GM23338 (cell line): ENCODE measurements around the gene KLHL4. TPM values are rescaled to one million over a fixed set of nuclear protein-coding genes. Genes with fewer than 3 reads are reported as not detected.
A peak's percentile ranks its signal among the peaks of the same experiment; 100 is the strongest.

Source experiments
- ATAC-seq: fragments of 200-7000 bp; cut with Tn5 transposase; 3 replicates; pipeline ENCODE4 v1.9.1; 2020
- DNase-seq: peaks from one replicate; pipeline ENCODE4 v3.0.0-alpha.2; 2015; ENCODE audit warnings: low spot score
- H2AFZ ChIP-seq: fragments of 200-600 bp; sonication (generic); 2 replicates; pipeline ENCODE4 v1.8.0; 2016; ENCODE audit warnings: antibody characterized with exemption, mild to moderate bottlenecking, moderate library complexity
- H3F3A ChIP-seq: fragments of 200-600 bp; sonication (generic); replicated peaks from 2 replicates; pipeline ENCODE4 v1.8.0; 2017; ENCODE audit warnings: antibody characterized with exemption, mixed run types, low read depth
- H3K27ac ChIP-seq: fragments of 200-600 bp; sonication (generic); 2 replicates; pipeline ENCODE4 v1.6.1; 2016; ENCODE audit warnings: low read depth
- H3K27me3 ChIP-seq: fragments of 200-600 bp; sonication (generic); 2 replicates; pipeline ENCODE4 v1.8.0; 2016; ENCODE audit warnings: mild to moderate bottlenecking, mixed run types, moderate library complexity; ENCODE audit not compliant: insufficient read depth
- H3K36me3 ChIP-seq: fragments of 200-600 bp; sonication (generic); 2 replicates; pipeline ENCODE4 v1.8.0; 2016; ENCODE audit warnings: mild to moderate bottlenecking; ENCODE audit not compliant: insufficient read depth
- H3K4me1 ChIP-seq: fragments of 200-600 bp; sonication (generic); 2 replicates; pipeline ENCODE4 v1.8.0; 2016; ENCODE audit warnings: mild to moderate bottlenecking, moderate library complexity; ENCODE audit not compliant: insufficient read depth
- H3K4me2 ChIP-seq: fragments of 200-600 bp; sonication (generic); 2 replicates; pipeline ENCODE4 v1.7.1; 2017; ENCODE audit warnings: mixed run types
- H3K4me3 ChIP-seq: fragments of 200-600 bp; sonication (generic); 2 replicates; pipeline ENCODE4 v1.6.1; 2016; ENCODE audit warnings: mixed run types
- H3K79me2 ChIP-seq: fragments of 200-600 bp; sonication (generic); replicated peaks from 2 replicates; pipeline ENCODE4 v1.8.0; 2017; ENCODE audit warnings: mild to moderate bottlenecking; ENCODE audit not compliant: insufficient read depth
- H3K9me2 ChIP-seq: fragments of 200-600 bp; sonication (generic); 2 replicates; pipeline ENCODE4 v1.8.0; 2017; ENCODE audit not compliant: insufficient read depth
- H4K20me1 ChIP-seq: fragments of 200-600 bp; sonication (generic); replicated peaks from 2 replicates; pipeline ENCODE4 v1.8.0; 2017; ENCODE audit warnings: mild to moderate bottlenecking; ENCODE audit not compliant: insufficient read depth
- H3K27ac Mint-ChIP-seq: 2 replicates; pipeline ENCODE4 v1.8.0; 2020; ENCODE audit warnings: inconsistent platforms, mild to moderate bottlenecking, moderate library complexity, mixed read lengths
- H3K27me3 Mint-ChIP-seq: 3 replicates; pipeline ENCODE4 v1.8.0; 2022; ENCODE audit warnings: low read depth, mild to moderate bottlenecking, moderate library complexity, mixed read lengths, inconsistent platforms; ENCODE audit not compliant: insufficient read depth, poor library complexity
- H3K36me3 Mint-ChIP-seq: 3 replicates; pipeline ENCODE4 v1.8.0; 2021; ENCODE audit warnings: low read depth, mild to moderate bottlenecking, inconsistent platforms, moderate library complexity, mixed read lengths
- H3K4me1 Mint-ChIP-seq: 3 replicates; pipeline ENCODE4 v1.8.0; 2020; ENCODE audit warnings: mild to moderate bottlenecking, inconsistent platforms, mixed read lengths
- H3K4me3 Mint-ChIP-seq: 3 replicates; pipeline ENCODE4 v1.8.0; 2021; ENCODE audit warnings: moderate library complexity, mild to moderate bottlenecking, inconsistent platforms, mixed read lengths
- H3K9me3 Mint-ChIP-seq: 3 replicates; pipeline ENCODE4 v1.8.0; 2020; ENCODE audit warnings: moderate library complexity, mild to moderate bottlenecking, inconsistent platforms, mixed read lengths
- CREB1 ChIP-seq: fragments of 250-450 bp; sonication (Bioruptor Pico); IDR thresholded peaks from 2 replicates; pipeline ENCODE4 v1.5.0; 2020; ENCODE audit warnings: low read depth, mild to moderate bottlenecking, moderate library complexity
- CTCF ChIP-seq, 2 experiments: fragments of 200-600 bp in 1 of 2; sonication (generic) in 1 of 2; conservative IDR thresholded peaks; 2 replicates each; pipeline versions ENCODE4 v1.5.1 to v1.6.1; 2016 to 2017; ENCODE audit warnings: antibody characterized with exemption in 2 of 2, low read depth in 2 of 2, mild to moderate bottlenecking in 2 of 2, moderate library complexity in 1 of 2
- EZH2 ChIP-seq: fragments of 200-600 bp; sonication (generic); IDR thresholded peaks from one replicate; pipeline ENCODE4 v1.8.0; 2017; ENCODE audit warnings: antibody characterized with exemption, mild to moderate bottlenecking, low read depth; ENCODE audit not compliant: unreplicated experiment
- EZH2phosphoT487 ChIP-seq: fragments of 200-600 bp; sonication (generic); IDR thresholded peaks from one replicate; pipeline ENCODE4 v1.8.1; 2018; ENCODE audit warnings: antibody characterized with exemption; ENCODE audit not compliant: unreplicated experiment
- JUNB ChIP-seq: IDR thresholded peaks from one replicate; pipeline ENCODE4 v1.6.1; 2016; ENCODE audit warnings: antibody characterized with exemption; ENCODE audit not compliant: unreplicated experiment
- NANOG ChIP-seq: IDR thresholded peaks from 2 replicates; pipeline ENCODE4 v1.6.1; 2016; ENCODE audit warnings: antibody characterized with exemption, borderline replicate concordance
- POLR2AphosphoS5 ChIP-seq: IDR thresholded peaks from 2 replicates; pipeline ENCODE4 v1.6.1; 2016; ENCODE audit warnings: antibody characterized with exemption, low read depth
- STAT1 ChIP-seq: IDR thresholded peaks from one replicate; pipeline ENCODE4 v1.6.1; 2016; ENCODE audit warnings: antibody characterized with exemption; ENCODE audit not compliant: unreplicated experiment
- ZNF114 ChIP-seq: fragments of 250-450 bp; sonication (Bioruptor Pico); IDR thresholded peaks from 2 replicates; pipeline ENCODE4 v1.5.0; 2020; ENCODE audit warnings: mild to moderate bottlenecking, moderate library complexity
- ZNF331 ChIP-seq: fragments of 250-450 bp; sonication (Bioruptor Pico); IDR thresholded peaks from 2 replicates; pipeline ENCODE4 v1.5.0; 2020; ENCODE audit warnings: low read depth, mild to moderate bottlenecking, moderate library complexity
- polyA plus RNA-seq: library from polyadenylated mRNA; unstranded; fragments of >200 nt; fragmentation: Nextera tagmentation; extraction: Ambion mirVana; gene quantifications from 2 replicates; pipeline ENCODE4 v1.2.1, GENCODE V29; 2016
- total RNA-seq: library from RNA; depleted of rRNA; stranded (reverse); fragments of >200 nt; shearing (Covaris generic); gene quantifications from 2 replicates; pipeline ENCODE4 v1.2.3, GENCODE V29; 2014
- TF ChIP-seq, protein P1 (sequence below): IDR thresholded peaks from one replicate; pipeline ENCODE4 v1.6.1; 2018; ENCODE audit warnings: antibody characterized with exemption; ENCODE audit not compliant: unreplicated experiment
- TF ChIP-seq, protein P2 (sequence below): fragments of 250-450 bp; sonication (Bioruptor Pico); IDR thresholded peaks from 2 replicates; pipeline ENCODE4 v1.5.0; 2020; ENCODE audit warnings: mild to moderate bottlenecking, moderate library complexity
- TF ChIP-seq, protein P3 (sequence below): IDR thresholded peaks from 2 replicates; pipeline ENCODE4 v1.6.1; 2016; ENCODE audit warnings: antibody characterized with exemption

KLHL4 gene
- total and polyA plus RNA-seq, 2 experiments from 2014 or later: 1.8 to 6.2 TPM

- H4K20me1 ChIP-seq: no peaks in the 10 kb centered on the region
- peaks cover 19% of the 10 kb centered on the region for H3K4me1 Mint-ChIP-seq
- no peaks in the 10 kb centered on the region for H3K27me3 ChIP-seq
- peaks cover 62% of the 10 kb centered on the region for H3K36me3 Mint-ChIP-seq
- H3K4me3 ChIP-seq: peak overlapping the region; percentile 8; the same call in 1 of the 2 replicates
- ATAC-seq (no peak), DNase-seq (no peak)
- peaks cover 3% of the 10 kb centered on the region; the same call in 1 of the 2 replicates for H3K36me3 ChIP-seq
- TF ChIP-seq STAT1 (no peak), CREB1 (CRISPR knock-in tag) (no peak), ZNF114 (no peak), NANOG (no peak), POLR2AphosphoS5 (no peak), ZNF331 (CRISPR knock-in tag) (no peak), EZH2 (no peak), CTCF (conservative IDR thresholded peaks at IDR 0.05; ENCODE audit: low read depth in 2 of 2) (no peak), JUNB (no peak), EZH2phosphoT487 (no peak)
- TF ChIP-seq, protein P1, sequence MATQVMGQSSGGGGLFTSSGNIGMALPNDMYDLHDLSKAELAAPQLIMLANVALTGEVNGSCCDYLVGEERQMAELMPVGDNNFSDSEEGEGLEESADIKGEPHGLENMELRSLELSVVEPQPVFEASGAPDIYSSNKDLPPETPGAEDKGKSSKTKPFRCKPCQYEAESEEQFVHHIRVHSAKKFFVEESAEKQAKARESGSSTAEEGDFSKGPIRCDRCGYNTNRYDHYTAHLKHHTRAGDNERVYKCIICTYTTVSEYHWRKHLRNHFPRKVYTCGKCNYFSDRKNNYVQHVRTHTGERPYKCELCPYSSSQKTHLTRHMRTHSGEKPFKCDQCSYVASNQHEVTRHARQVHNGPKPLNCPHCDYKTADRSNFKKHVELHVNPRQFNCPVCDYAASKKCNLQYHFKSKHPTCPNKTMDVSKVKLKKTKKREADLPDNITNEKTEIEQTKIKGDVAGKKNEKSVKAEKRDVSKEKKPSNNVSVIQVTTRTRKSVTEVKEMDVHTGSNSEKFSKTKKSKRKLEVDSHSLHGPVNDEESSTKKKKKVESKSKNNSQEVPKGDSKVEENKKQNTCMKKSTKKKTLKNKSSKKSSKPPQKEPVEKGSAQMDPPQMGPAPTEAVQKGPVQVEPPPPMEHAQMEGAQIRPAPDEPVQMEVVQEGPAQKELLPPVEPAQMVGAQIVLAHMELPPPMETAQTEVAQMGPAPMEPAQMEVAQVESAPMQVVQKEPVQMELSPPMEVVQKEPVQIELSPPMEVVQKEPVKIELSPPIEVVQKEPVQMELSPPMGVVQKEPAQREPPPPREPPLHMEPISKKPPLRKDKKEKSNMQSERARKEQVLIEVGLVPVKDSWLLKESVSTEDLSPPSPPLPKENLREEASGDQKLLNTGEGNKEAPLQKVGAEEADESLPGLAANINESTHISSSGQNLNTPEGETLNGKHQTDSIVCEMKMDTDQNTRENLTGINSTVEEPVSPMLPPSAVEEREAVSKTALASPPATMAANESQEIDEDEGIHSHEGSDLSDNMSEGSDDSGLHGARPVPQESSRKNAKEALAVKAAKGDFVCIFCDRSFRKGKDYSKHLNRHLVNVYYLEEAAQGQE: no peak
- TF ChIP-seq, protein P2, sequence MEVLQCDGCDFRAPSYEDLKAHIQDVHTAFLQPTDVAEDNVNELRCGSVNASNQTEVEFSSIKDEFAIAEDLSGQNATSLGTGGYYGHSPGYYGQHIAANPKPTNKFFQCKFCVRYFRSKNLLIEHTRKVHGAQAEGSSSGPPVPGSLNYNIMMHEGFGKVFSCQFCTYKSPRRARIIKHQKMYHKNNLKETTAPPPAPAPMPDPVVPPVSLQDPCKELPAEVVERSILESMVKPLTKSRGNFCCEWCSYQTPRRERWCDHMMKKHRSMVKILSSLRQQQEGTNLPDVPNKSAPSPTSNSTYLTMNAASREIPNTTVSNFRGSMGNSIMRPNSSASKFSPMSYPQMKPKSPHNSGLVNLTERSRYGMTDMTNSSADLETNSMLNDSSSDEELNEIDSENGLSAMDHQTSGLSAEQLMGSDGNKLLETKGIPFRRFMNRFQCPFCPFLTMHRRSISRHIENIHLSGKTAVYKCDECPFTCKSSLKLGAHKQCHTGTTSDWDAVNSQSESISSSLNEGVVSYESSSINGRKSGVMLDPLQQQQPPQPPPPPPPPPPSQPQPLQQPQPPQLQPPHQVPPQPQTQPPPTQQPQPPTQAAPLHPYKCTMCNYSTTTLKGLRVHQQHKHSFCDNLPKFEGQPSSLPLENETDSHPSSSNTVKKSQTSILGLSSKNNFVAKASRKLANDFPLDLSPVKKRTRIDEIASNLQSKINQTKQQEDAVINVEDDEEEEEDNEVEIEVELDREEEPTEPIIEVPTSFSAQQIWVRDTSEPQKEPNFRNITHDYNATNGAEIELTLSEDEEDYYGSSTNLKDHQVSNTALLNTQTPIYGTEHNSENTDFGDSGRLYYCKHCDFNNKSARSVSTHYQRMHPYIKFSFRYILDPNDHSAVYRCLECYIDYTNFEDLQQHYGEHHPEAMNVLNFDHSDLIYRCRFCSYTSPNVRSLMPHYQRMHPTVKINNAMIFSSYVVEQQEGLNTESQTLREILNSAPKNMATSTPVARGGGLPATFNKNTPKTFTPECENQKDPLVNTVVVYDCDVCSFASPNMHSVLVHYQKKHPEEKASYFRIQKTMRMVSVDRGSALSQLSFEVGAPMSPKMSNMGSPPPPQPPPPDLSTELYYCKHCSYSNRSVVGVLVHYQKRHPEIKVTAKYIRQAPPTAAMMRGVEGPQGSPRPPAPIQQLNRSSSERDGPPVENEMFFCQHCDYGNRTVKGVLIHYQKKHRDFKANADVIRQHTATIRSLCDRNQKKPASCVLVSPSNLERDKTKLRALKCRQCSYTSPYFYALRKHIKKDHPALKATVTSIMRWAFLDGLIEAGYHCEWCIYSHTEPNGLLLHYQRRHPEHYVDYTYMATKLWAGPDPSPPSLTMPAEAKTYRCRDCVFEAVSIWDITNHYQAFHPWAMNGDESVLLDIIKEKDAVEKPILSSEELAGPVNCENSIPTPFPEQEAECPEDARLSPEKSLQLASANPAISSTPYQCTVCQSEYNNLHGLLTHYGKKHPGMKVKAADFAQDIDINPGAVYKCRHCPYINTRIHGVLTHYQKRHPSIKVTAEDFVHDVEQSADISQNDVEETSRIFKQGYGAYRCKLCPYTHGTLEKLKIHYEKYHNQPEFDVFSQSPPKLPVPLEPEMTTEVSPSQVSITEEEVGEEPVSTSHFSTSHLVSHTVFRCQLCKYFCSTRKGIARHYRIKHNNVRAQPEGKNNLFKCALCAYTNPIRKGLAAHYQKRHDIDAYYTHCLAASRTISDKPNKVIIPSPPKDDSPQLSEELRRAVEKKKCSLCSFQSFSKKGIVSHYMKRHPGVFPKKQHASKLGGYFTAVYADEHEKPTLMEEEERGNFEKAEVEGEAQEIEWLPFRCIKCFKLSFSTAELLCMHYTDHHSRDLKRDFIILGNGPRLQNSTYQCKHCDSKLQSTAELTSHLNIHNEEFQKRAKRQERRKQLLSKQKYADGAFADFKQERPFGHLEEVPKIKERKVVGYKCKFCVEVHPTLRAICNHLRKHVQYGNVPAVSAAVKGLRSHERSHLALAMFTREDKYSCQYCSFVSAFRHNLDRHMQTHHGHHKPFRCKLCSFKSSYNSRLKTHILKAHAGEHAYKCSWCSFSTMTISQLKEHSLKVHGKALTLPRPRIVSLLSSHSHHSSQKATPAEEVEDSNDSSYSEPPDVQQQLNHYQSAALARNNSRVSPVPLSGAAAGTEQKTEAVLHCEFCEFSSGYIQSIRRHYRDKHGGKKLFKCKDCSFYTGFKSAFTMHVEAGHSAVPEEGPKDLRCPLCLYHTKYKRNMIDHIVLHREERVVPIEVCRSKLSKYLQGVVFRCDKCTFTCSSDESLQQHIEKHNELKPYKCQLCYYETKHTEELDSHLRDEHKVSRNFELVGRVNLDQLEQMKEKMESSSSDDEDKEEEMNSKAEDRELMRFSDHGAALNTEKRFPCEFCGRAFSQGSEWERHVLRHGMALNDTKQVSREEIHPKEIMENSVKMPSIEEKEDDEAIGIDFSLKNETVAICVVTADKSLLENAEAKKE (CRISPR knock-in tag): no peak
- TF ChIP-seq, protein P3, sequence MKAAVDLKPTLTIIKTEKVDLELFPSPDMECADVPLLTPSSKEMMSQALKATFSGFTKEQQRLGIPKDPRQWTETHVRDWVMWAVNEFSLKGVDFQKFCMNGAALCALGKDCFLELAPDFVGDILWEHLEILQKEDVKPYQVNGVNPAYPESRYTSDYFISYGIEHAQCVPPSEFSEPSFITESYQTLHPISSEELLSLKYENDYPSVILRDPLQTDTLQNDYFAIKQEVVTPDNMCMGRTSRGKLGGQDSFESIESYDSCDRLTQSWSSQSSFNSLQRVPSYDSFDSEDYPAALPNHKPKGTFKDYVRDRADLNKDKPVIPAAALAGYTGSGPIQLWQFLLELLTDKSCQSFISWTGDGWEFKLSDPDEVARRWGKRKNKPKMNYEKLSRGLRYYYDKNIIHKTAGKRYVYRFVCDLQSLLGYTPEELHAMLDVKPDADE: no peak
- no peak overlapping the region for H2AFZ ChIP-seq
- H3K27ac ChIP-seq: peak overlapping the region; percentile 99
- peaks cover 3% of the 10 kb centered on the region for H3K27me3 Mint-ChIP-seq
- peaks cover 25% of the 10 kb centered on the region for H3K79me2 ChIP-seq
- no peaks in the 10 kb centered on the region for H3F3A ChIP-seq
- peaks cover 6% of the 10 kb centered on the region for H3K4me1 ChIP-seq
- no peaks in the 10 kb centered on the region for H3K9me2 ChIP-seq
- H3K27ac Mint-ChIP-seq: peak overlapping the region; percentile 97
- peaks cover 17% of the 10 kb centered on the region for H3K9me3 Mint-ChIP-seq
- peak overlapping the region; percentile 19; the same call in 1 of the 3 replicates for H3K4me3 Mint-ChIP-seq
- H3K4me2 ChIP-seq: peak overlapping the region; percentile 20
Measured at GRCh38 chrX:87687703-87688102, 170.1 kb downstream of the KLHL4 start.
